BLaER1 (cell line): Measurements from ENCODE around the gene ACADSB.

Experiments used
- H3K27ac ChIP-seq: shearing (Covaris generic); formaldehyde crosslinking; 2 replicates; pipeline ENCODE4 v1.8.1; 2022
- H3K27me3 ChIP-seq: shearing (Covaris generic); formaldehyde crosslinking; 2 replicates; pipeline ENCODE4 v1.8.1; 2022
- H3K36me3 ChIP-seq: shearing (Covaris generic); formaldehyde crosslinking; 2 replicates; pipeline ENCODE4 v1.8.1; 2022
- H3K4me1 ChIP-seq: shearing (Covaris generic); formaldehyde crosslinking; 2 replicates; pipeline ENCODE4 v1.8.1; 2022
- H3K4me2 ChIP-seq: shearing (Covaris generic); formaldehyde crosslinking; 2 replicates; pipeline ENCODE4 v1.8.1; 2022
- H3K4me3 ChIP-seq: shearing (Covaris generic); formaldehyde crosslinking; 2 replicates; pipeline ENCODE4 v1.8.1; 2022
- H3K9ac ChIP-seq: shearing (Covaris generic); formaldehyde crosslinking; 2 replicates; pipeline ENCODE4 v1.8.1; 2022
- H3K9me3 ChIP-seq: shearing (Covaris generic); formaldehyde crosslinking; 2 replicates; pipeline ENCODE4 v1.8.1; 2022
- H4K20me1 ChIP-seq: shearing (Covaris generic); formaldehyde crosslinking; 2 replicates; pipeline ENCODE4 v1.8.1; 2022
- Cebpa-rat ChIP-seq: shearing (Covaris generic); IDR thresholded peaks from 2 replicates; pipeline ENCODE4 v1.8.1; 2022

The ACADSB gene

GRCh38 chr10:123008355-123009104, at the start of gene ACADSB, which contains the start of gene IKZF5:
ACADSB (plus strand) TSS chr10:123009006; CDS start chr10:123009030, 24 bp downstream.
IKZF5 (minus strand) TSS chr10:123008795; CDS start chr10:122998625, 10,170 bp downstream.
- Histone ChIP-seq H3K4me1 (peaks cover 33% of the 10 kb centered on the region), H3K9me3 (peaks cover 19% of the 10 kb centered on the region; the same call in 1 of the 2 replicates), H3K27ac (peak within 1 kb of the TSS; percentile 92), H3K4me3 (peak within 1 kb of the TSS; percentile 97), H3K36me3 (peaks cover 42% of the 10 kb centered on the region), H3K9ac (peak within 1 kb of the TSS; percentile 95), H3K4me2 (peak within 1 kb of the TSS; percentile 95), H3K27me3 (no peaks in the 10 kb centered on the region), H4K20me1 (peaks cover 46% of the 10 kb centered on the region)
- TF ChIP-seq Cebpa-rat = no peak

GRCh38 chr10:122962405-122962804, 46.4 kb upstream of the ACADSB start:
- no peaks in the 10 kb centered on the region for H3K4me1 ChIP-seq
- no peak overlapping the region for H3K27ac ChIP-seq
- H3K4me2 ChIP-seq = no peak overlapping the region
- no peak for TF ChIP-seq Cebpa-rat
- H3K36me3 ChIP-seq = peaks cover 19% of the 10 kb centered on the region
- H3K4me3 ChIP-seq = no peak overlapping the region
- no peaks in the 10 kb centered on the region for H4K20me1 ChIP-seq
- peaks cover 43% of the 10 kb centered on the region for H3K9me3 ChIP-seq
- no peaks in the 10 kb centered on the region for H3K27me3 ChIP-seq
- no peak overlapping the region for H3K9ac ChIP-seq

GRCh38 chr10:122966879-122967278, 41.9 kb upstream of the ACADSB start:
- no peak overlapping the region for H3K9ac ChIP-seq
- no peaks in the 10 kb centered on the region for H3K27me3 ChIP-seq
- H3K27ac ChIP-seq = no peak overlapping the region
- no peaks in the 10 kb centered on the region for H4K20me1 ChIP-seq
- TF ChIP-seq Cebpa-rat = no peak
- H3K4me1 ChIP-seq = no peaks in the 10 kb centered on the region
- H3K36me3 ChIP-seq = peaks cover 19% of the 10 kb centered on the region
- H3K4me2 ChIP-seq = no peak overlapping the region
- peaks cover 61% of the 10 kb centered on the region for H3K9me3 ChIP-seq
- H3K4me3 ChIP-seq = no peak overlapping the region

GRCh38 chr10:122968698-122969097, 40.1 kb upstream of the ACADSB start:
- no peaks in the 10 kb centered on the region for H3K4me1 ChIP-seq
- H3K4me3 ChIP-seq = no peak overlapping the region
- H3K4me2 ChIP-seq = no peak overlapping the region
- no peaks in the 10 kb centered on the region for H3K27me3 ChIP-seq
- H4K20me1 ChIP-seq = no peaks in the 10 kb centered on the region
- peaks cover 52% of the 10 kb centered on the region for H3K9me3 ChIP-seq
- peaks cover 19% of the 10 kb centered on the region for H3K36me3 ChIP-seq
- no peak overlapping the region for H3K27ac ChIP-seq
- no peak for TF ChIP-seq Cebpa-rat
- no peak overlapping the region for H3K9ac ChIP-seq

- Histone ChIP-seq H4K20me1 (no peaks in the 10 kb centered on the region), H3K27ac (no peak overlapping the region), H3K9me3 (peaks cover 5% of the 10 kb centered on the region; the same call in 1 of the 2 replicates), H3K4me1 (no peaks in the 10 kb centered on the region), H3K36me3 (no peaks in the 10 kb centered on the region), H3K4me2 (no peak overlapping the region), H3K27me3 (no peaks in the 10 kb centered on the region), H3K9ac (no peak overlapping the region), H3K4me3 (no peak overlapping the region)
- TF ChIP-seq Cebpa-rat = no peak
Observed at GRCh38 chr10:122974023-122974422, 34.8 kb upstream of the ACADSB start.

GRCh38 chr10:122974543-122975064, 34.2 kb upstream of the ACADSB start:
- no peak overlapping the region for H3K4me3 ChIP-seq
- no peak overlapping the region for H3K9ac ChIP-seq
- H3K36me3 ChIP-seq = no peaks in the 10 kb centered on the region
- no peaks in the 10 kb centered on the region for H3K27me3 ChIP-seq
- H3K4me2 ChIP-seq = no peak overlapping the region
- no peaks in the 10 kb centered on the region for H4K20me1 ChIP-seq
- TF ChIP-seq Cebpa-rat = no peak
- H3K4me1 ChIP-seq = peaks cover 5% of the 10 kb centered on the region
- no peak overlapping the region for H3K27ac ChIP-seq
- no peaks in the 10 kb centered on the region for H3K9me3 ChIP-seq

GRCh38 chr10:122980209-122981065, 28.4 kb upstream of the ACADSB start, which contains the start of gene PSTK:
PSTK (plus strand) TSS chr10:122980401; CDS start chr10:122980480, 79 bp downstream.
- no peak for TF ChIP-seq Cebpa-rat

GRCh38 chr10:122981066-122981464, 27.7 kb upstream of the ACADSB start:
- H3K9ac ChIP-seq = peak overlapping the region; percentile 71
- H3K27ac ChIP-seq = peak overlapping the region; percentile 57; the same call in 1 of the 2 replicates
- TF ChIP-seq Cebpa-rat = no peak

More at GRCh38 chr10:122980209-122981065, 28.4 kb upstream of the ACADSB start, which contains the start of gene PSTK:
- peaks cover 22% of the 10 kb centered on the region for H3K4me1 ChIP-seq
- H3K4me2 ChIP-seq = peak within 1 kb of the TSS; percentile 93
- no peaks in the 10 kb centered on the region for H4K20me1 ChIP-seq
- H3K27ac ChIP-seq = peak within 1 kb of the TSS; percentile 93
- H3K9ac ChIP-seq = peak within 1 kb of the TSS; percentile 89
- peaks cover 24% of the 10 kb centered on the region for H3K36me3 ChIP-seq
- peak within 1 kb of the TSS; percentile 73 for H3K4me3 ChIP-seq
- H3K27me3 ChIP-seq = no peaks in the 10 kb centered on the region
- no peaks in the 10 kb centered on the region for H3K9me3 ChIP-seq

GRCh38 chr10:122983898-122984297, 24.9 kb upstream of the ACADSB start:
- Histone ChIP-seq H3K27me3 (no peaks in the 10 kb centered on the region), H3K4me2 (no peak overlapping the region), H3K27ac (no peak overlapping the region), H3K9me3 (no peaks in the 10 kb centered on the region), H4K20me1 (no peaks in the 10 kb centered on the region), H3K4me3 (no peak overlapping the region), H3K9ac (no peak overlapping the region), H3K36me3 (peaks cover 55% of the 10 kb centered on the region), H3K4me1 (peaks cover 22% of the 10 kb centered on the region)
- TF ChIP-seq Cebpa-rat = no peak

More at GRCh38 chr10:122981066-122981464, 27.7 kb upstream of the ACADSB start:
- H3K9me3 ChIP-seq = no peaks in the 10 kb centered on the region
- peaks cover 22% of the 10 kb centered on the region for H3K4me1 ChIP-seq
- no peaks in the 10 kb centered on the region for H4K20me1 ChIP-seq
- H3K27me3 ChIP-seq = no peaks in the 10 kb centered on the region
- H3K36me3 ChIP-seq = peaks cover 29% of the 10 kb centered on the region
- peak overlapping the region; percentile 93 for H3K4me2 ChIP-seq
- peak overlapping the region; percentile 73 for H3K4me3 ChIP-seq
